Fibroblast of lung (primary cell): ENCODE results near the gene MAP7. TPM values are rescaled to one million over a fixed set of nuclear protein-coding genes. Genes with fewer than 3 reads are reported as not detected.

Experiments used
- DNase-seq, 2 donors: peaks; one replicate each; pipeline versions ENCODE4 v3.0.0 to v3.0.0-alpha.2; 2010; ENCODE audit warnings: low read depth in 2 of 2
- H2AFZ ChIP-seq: 2 replicates; pipeline ENCODE4 v1.5.1; 2012; ENCODE audit warnings: low read length, control low read depth, inconsistent platforms
- H3K27ac ChIP-seq: 2 replicates; pipeline ENCODE4 v1.5.1; 2011; ENCODE audit warnings: low read length, control low read depth; ENCODE audit not compliant: insufficient read depth
- H3K27me3 ChIP-seq: 2 replicates; pipeline ENCODE4 v1.5.1; 2011; ENCODE audit warnings: mild to moderate bottlenecking, low read length; ENCODE audit not compliant: control insufficient read depth, insufficient read depth
- H3K36me3 ChIP-seq: 2 replicates; pipeline ENCODE4 v1.5.1; 2011; ENCODE audit warnings: low read length; ENCODE audit not compliant: control insufficient read depth, insufficient read depth
- H3K4me1 ChIP-seq: 2 replicates; pipeline ENCODE4 v1.5.1; 2011; ENCODE audit warnings: low read length; ENCODE audit not compliant: control insufficient read depth, insufficient read depth; ENCODE audit errors: extremely low read depth
- H3K4me2 ChIP-seq: 2 replicates; pipeline ENCODE4 v1.5.1; 2011; ENCODE audit warnings: low read length, control low read depth; ENCODE audit not compliant: insufficient read depth; ENCODE audit errors: extremely low read depth
- H3K4me3 ChIP-seq, 4 experiments: fragments of 200-600 bp in 1 of 4; sonication (generic) in 1 of 4; replicated peaks in 1 of 4; 2 replicates each; pipeline ENCODE4 v1.5.1; 2011 to 2016; ENCODE audit warnings: low read length in 4 of 4, low read depth in 3 of 4, mild to moderate bottlenecking in 3 of 4, control low read depth in 2 of 4, inconsistent platforms in 1 of 4, mixed read lengths in 1 of 4; ENCODE audit not compliant: insufficient read depth in 1 of 4; ENCODE audit errors: control extremely low read depth in 1 of 4
- H3K79me2 ChIP-seq: 2 replicates; pipeline ENCODE4 v1.5.1; 2012; ENCODE audit warnings: mild to moderate bottlenecking, low read length, inconsistent platforms; ENCODE audit not compliant: control insufficient read depth, insufficient read depth
- H3K9ac ChIP-seq: 2 replicates; pipeline ENCODE4 v1.5.1; 2011; ENCODE audit warnings: mild to moderate bottlenecking, low read length, control low read depth; ENCODE audit not compliant: insufficient read depth
- H3K9me3 ChIP-seq: 2 replicates; pipeline ENCODE4 v1.5.1; 2012; ENCODE audit warnings: low read depth, low read length; ENCODE audit not compliant: control insufficient read depth, insufficient read depth
- H4K20me1 ChIP-seq: 2 replicates; pipeline ENCODE4 v1.5.1; 2011; ENCODE audit warnings: low read length; ENCODE audit not compliant: control insufficient read depth, insufficient read depth; ENCODE audit errors: extremely low read depth
- CTCF ChIP-seq, 2 donors: IDR thresholded peaks in 1 of 2; conservative IDR thresholded peaks in 1 of 2; 1 replicate in 1 of 2; 2 replicates in 1 of 2; pipeline ENCODE4 v1.5.1; 2011 to 2012; ENCODE audit warnings: low read length in 2 of 2, control low read depth in 1 of 2, inconsistent platforms in 1 of 2, low read depth in 1 of 2, mild to moderate bottlenecking in 1 of 2
- EZH2 ChIP-seq: IDR thresholded peaks from 2 replicates; pipeline ENCODE4 v1.5.1; 2012; ENCODE audit warnings: low read length, control low read depth, mild to moderate bottlenecking; ENCODE audit errors: missing control alignments
- polyA plus RNA-seq, 2 donors: library from polyadenylated mRNA; depleted of rRNA in 1 of 2; stranded (reverse) in 1 of 2; unstranded in 1 of 2; fragments of >200 nt; gene quantifications; 2 replicates each; pipeline ENCODE4 v1.2.1, GENCODE V29; 2011 to 2012; ENCODE audit warnings: missing spikeins in 1 of 2
- total RNA-seq: library from RNA; depleted of rRNA; stranded (reverse); fragments of >200 nt; gene quantifications from 2 replicates; pipeline ENCODE4 v1.2.1, GENCODE V29; 2014

The MAP7 gene
- total and polyA plus RNA-seq, 2 donors (not counting 1 experiment from before 2014, with no cell fraction given) = 0.40 to 1.5 TPM

DNA sequence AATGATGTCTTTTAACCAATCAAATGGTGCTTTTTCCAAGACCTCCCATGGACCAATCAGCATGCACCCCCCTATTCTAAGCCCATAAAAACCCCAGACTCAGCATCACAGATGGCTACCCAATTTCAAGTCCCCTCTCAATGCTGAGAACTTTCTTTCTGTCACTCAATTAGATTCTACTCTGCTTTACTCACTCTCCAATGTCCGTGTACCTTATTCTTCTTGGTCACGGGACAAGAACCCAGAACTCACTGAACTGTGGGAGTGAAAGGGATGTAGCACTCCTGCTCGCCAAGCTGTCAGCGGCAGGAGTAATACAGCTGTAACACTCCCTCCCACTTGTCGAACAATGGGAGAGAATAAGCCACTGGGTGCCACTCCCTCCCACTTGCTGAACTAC, 20.8 kb upstream of the MAP7 start:
- Histone ChIP-seq H3K4me1 (peaks cover 4% of the 10 kb centered on the region), H3K4me3 (no peak overlapping the region), H3K27me3 (no peaks in the 10 kb centered on the region), H3K36me3 (no peaks in the 10 kb centered on the region), H4K20me1 (no peaks in the 10 kb centered on the region), H2AFZ (no peak overlapping the region), H3K9me3 (no peaks in the 10 kb centered on the region), H3K27ac (no peak overlapping the region), H3K79me2 (no peaks in the 10 kb centered on the region), H3K9ac (no peak overlapping the region), H3K4me2 (no peak overlapping the region)
- TF ChIP-seq EZH2 (no peak), CTCF (conservative IDR thresholded peaks at IDR 0.05 in 1 of 2, IDR thresholded peaks at IDR 0.05 in 1 of 2; ENCODE audit: low read depth in 1 of 2, low read length in 2 of 2) (no peak)
- DNase-seq = no peak

- no peaks in the 10 kb centered on the region for H3K79me2 ChIP-seq
- no peak overlapping the region for H3K4me2 ChIP-seq
- TF ChIP-seq EZH2 (no peak), CTCF (conservative IDR thresholded peaks at IDR 0.05 in 1 of 2, IDR thresholded peaks at IDR 0.05 in 1 of 2; ENCODE audit: low read depth in 1 of 2, low read length in 2 of 2) (no peak)
- DNase-seq = no peak
- H3K27ac ChIP-seq = no peak overlapping the region
- no peak overlapping the region for H3K4me3 ChIP-seq
- H3K27me3 ChIP-seq = no peaks in the 10 kb centered on the region
- no peak overlapping the region for H2AFZ ChIP-seq
- H3K9me3 ChIP-seq = no peaks in the 10 kb centered on the region
- no peak overlapping the region for H3K9ac ChIP-seq
- peaks cover 4% of the 10 kb centered on the region for H3K4me1 ChIP-seq
- H3K36me3 ChIP-seq = no peaks in the 10 kb centered on the region
- H4K20me1 ChIP-seq = no peaks in the 10 kb centered on the region
Observed at GRCh38 chr6:136568129-136568528, 17.9 kb upstream of the MAP7 start.

GRCh38 chr6:136567688-136568087, 17.5 kb upstream of the MAP7 start:
- TF ChIP-seq EZH2 = no peak
- no peak for TF ChIP-seq CTCF (conservative IDR thresholded peaks at IDR 0.05 in 1 of 2, IDR thresholded peaks at IDR 0.05 in 1 of 2; ENCODE audit: low read depth in 1 of 2, low read length in 2 of 2)
- Histone ChIP-seq H3K4me3 (no peak overlapping the region), H3K4me2 (no peak overlapping the region)

More at GRCh38 chr6:136567688-136568087, 17.5 kb upstream of the MAP7 start:
- Histone ChIP-seq H3K27me3 (no peaks in the 10 kb centered on the region), H3K9me3 (no peaks in the 10 kb centered on the region), H3K9ac (no peak overlapping the region), H3K27ac (no peak overlapping the region), H2AFZ (no peak overlapping the region), H4K20me1 (no peaks in the 10 kb centered on the region), H3K79me2 (no peaks in the 10 kb centered on the region), H3K4me1 (peaks cover 4% of the 10 kb centered on the region), H3K36me3 (no peaks in the 10 kb centered on the region)
- peak in 1 of 2 donors; percentile 46 for DNase-seq
